IMR-90 (cell line): Measurements from ENCODE around the gene BLOC1S4. TPM values are rescaled to one million over a fixed set of nuclear protein-coding genes. Genes with fewer than 3 reads are reported as not detected.
A peak's percentile ranks its signal among the peaks of the same experiment; 100 is the strongest.

ENCODE experiments used
- ATAC-seq: fragments of 200-7000 bp; cut with Tn5 transposase; 2 replicates; pipeline ENCODE4 v1.9.1; 2020; ENCODE audit warnings: low read depth, mild to moderate bottlenecking, moderate library complexity
- BruUV-seq: library from RNA; stranded (reverse); fragments of 400-500 nt; replicated peaks from 2 replicates; lab custom pipeline; 2021; lab: Mats Ljungman, UMichigan
- CTCF ChIA-PET: fragments of 300-600 bp; formaldehyde crosslinking; extraction: SDS; loops from one replicate; lab custom pipeline; 2021; ENCODE audit warnings: antibody characterized with exemption; lab: Yijun Ruan, JAX
- POLR2A ChIA-PET: fragments of 300-600 bp; sonication (Branson Sonifier 250); formaldehyde crosslinking; loops from one replicate; lab custom pipeline; 2022; ENCODE audit warnings: antibody characterized with exemption; ENCODE audit not compliant: unreplicated experiment; lab: Charles Lee
- DNase-seq: peaks from one replicate; pipeline ENCODE4 v3.0.0; 2013
- H2AFZ ChIP-seq: replicated peaks from 2 replicates; pipeline ENCODE3; 2013; ENCODE audit warnings: low read length, mild to moderate bottlenecking; ENCODE audit not compliant: poor library complexity
- H2AK5ac ChIP-seq: 2 replicates; pipeline ENCODE4 v1.6.1; 2013; ENCODE audit warnings: low read depth, low read length, inconsistent platforms
- H2AK9ac ChIP-seq: replicated peaks from 2 replicates; pipeline ENCODE3; 2013; ENCODE audit warnings: mild to moderate bottlenecking, low read depth, low read length, moderate library complexity; ENCODE audit not compliant: poor library complexity
- H2BK120ac ChIP-seq: 2 replicates; pipeline ENCODE4 v1.6.1; 2013; ENCODE audit warnings: low read depth, low read length, inconsistent platforms
- H2BK15ac ChIP-seq: 3 replicates; pipeline ENCODE4 v1.6.1; 2013; ENCODE audit warnings: low read depth, low read length, inconsistent platforms
- H2BK20ac ChIP-seq: 2 replicates; pipeline ENCODE4 v1.6.1; 2013; ENCODE audit warnings: low read depth, mild to moderate bottlenecking, inconsistent platforms, low read length, moderate library complexity
- H2BK5ac ChIP-seq: 2 replicates; pipeline ENCODE4 v1.6.1; 2013; ENCODE audit warnings: mild to moderate bottlenecking, low read depth, low read length, inconsistent platforms; ENCODE audit not compliant: poor library complexity, severe bottlenecking
- H3K14ac ChIP-seq: replicated peaks from 2 replicates; pipeline ENCODE4 v1.6.1; 2013; ENCODE audit warnings: low read depth, low read length, inconsistent platforms
- H3K18ac ChIP-seq: 2 replicates; pipeline ENCODE4 v1.6.1; 2013; ENCODE audit warnings: low read depth, low read length, control low read depth
- H3K23ac ChIP-seq: 2 replicates; pipeline ENCODE4 v1.6.1; 2013; ENCODE audit warnings: low read depth, low read length, inconsistent platforms
- H3K27ac ChIP-seq: 2 replicates; pipeline ENCODE4 v1.5.1; 2013; ENCODE audit warnings: mild to moderate bottlenecking, control low read depth, low read length; ENCODE audit not compliant: insufficient read depth
- H3K27me3 ChIP-seq: 2 replicates; pipeline ENCODE4 v1.6.1; 2013; ENCODE audit warnings: low read length; ENCODE audit not compliant: control insufficient read depth, insufficient read depth
- H3K36me3 ChIP-seq: 2 replicates; pipeline ENCODE4 v1.6.1; 2013; ENCODE audit warnings: low read length, mixed read lengths; ENCODE audit not compliant: control insufficient read depth, insufficient read depth
- H3K4ac ChIP-seq: 2 replicates; pipeline ENCODE4 v1.6.1; 2013; ENCODE audit warnings: low read depth, low read length, inconsistent platforms
- H3K4me1 ChIP-seq: 2 replicates; pipeline ENCODE4 v1.6.1; 2013; ENCODE audit warnings: low read length, mixed read lengths; ENCODE audit not compliant: control insufficient read depth, insufficient read depth
- H3K4me2 ChIP-seq: 2 replicates; pipeline ENCODE4 v1.6.1; 2013; ENCODE audit warnings: low read depth, mild to moderate bottlenecking, control low read depth, low read length, moderate library complexity
- H3K4me3 ChIP-seq: 2 replicates; pipeline ENCODE4 v1.5.1; 2013; ENCODE audit warnings: low read depth, mild to moderate bottlenecking, control low read depth, low read length, moderate library complexity; ENCODE audit not compliant: insufficient read depth
- H3K56ac ChIP-seq: 2 replicates; pipeline ENCODE4 v1.6.1; 2013; ENCODE audit warnings: low read length, inconsistent platforms; ENCODE audit not compliant: insufficient read depth; ENCODE audit errors: extremely low read depth
- H3K79me1 ChIP-seq, 2 experiments: 2 replicates each; pipeline ENCODE4 v1.6.1; 2013; ENCODE audit warnings: low read length in 2 of 2, inconsistent platforms in 1 of 2, low read depth in 1 of 2
- H3K9ac ChIP-seq: 2 replicates; pipeline ENCODE4 v1.6.1; 2013; ENCODE audit warnings: low read depth, low read length, control low read depth
- H3K9me1 ChIP-seq: 2 replicates; pipeline ENCODE4 v1.6.1; 2013; ENCODE audit warnings: low read length, inconsistent platforms; ENCODE audit not compliant: insufficient read depth
- H3K9me3 ChIP-seq: 2 replicates; pipeline ENCODE4 v1.6.1; 2013; ENCODE audit warnings: low read length; ENCODE audit not compliant: control insufficient read depth, insufficient read depth
- H4K20me1 ChIP-seq: 2 replicates; pipeline ENCODE4 v1.6.1; 2013; ENCODE audit warnings: low read length, inconsistent platforms; ENCODE audit not compliant: insufficient read depth
- H4K5ac ChIP-seq: 2 replicates; pipeline ENCODE4 v1.6.1; 2013; ENCODE audit warnings: mild to moderate bottlenecking, low read depth, low read length, control low read depth
- H4K8ac ChIP-seq, 2 experiments: 2 replicates each; pipeline ENCODE4 v1.6.1; 2013; ENCODE audit warnings: low read depth in 2 of 2, low read length in 2 of 2, control low read depth in 1 of 2, inconsistent platforms in 1 of 2
- H4K91ac ChIP-seq: 2 replicates; pipeline ENCODE4 v1.6.1; 2013; ENCODE audit warnings: low read depth, low read length, inconsistent platforms; ENCODE audit not compliant: insufficient read depth
- BHLHE40 ChIP-seq: fragments of 150-350 bp; IDR thresholded peaks from 2 replicates; pipeline ENCODE4 v1.6.1; 2016; ENCODE audit warnings: mild to moderate bottlenecking, low read depth, low read length
- CEBPB ChIP-seq: IDR thresholded peaks from 2 replicates; pipeline ENCODE4 v1.6.1; 2012; ENCODE audit warnings: low read depth, low read length, improper control_type of control experiment
- CTCF ChIP-seq: conservative IDR thresholded peaks from 2 replicates; pipeline ENCODE4 v1.5.1; 2012; ENCODE audit warnings: mild to moderate bottlenecking, low read depth, low read length, improper control_type of control experiment
- ELK1 ChIP-seq: fragments of 150-350 bp; IDR thresholded peaks from 2 replicates; pipeline ENCODE4 v1.6.1; 2016; ENCODE audit warnings: low read depth, mild to moderate bottlenecking, low read length, moderate library complexity, borderline replicate concordance
- FOS ChIP-seq: fragments of 150-350 bp; IDR thresholded peaks from 2 replicates; pipeline ENCODE4 v1.6.1; 2016; ENCODE audit warnings: low read depth, low read length
- MAFK ChIP-seq: IDR thresholded peaks from 2 replicates; pipeline ENCODE4 v1.6.1; 2012; ENCODE audit warnings: low read depth, low read length, improper control_type of control experiment
- MAZ ChIP-seq: IDR thresholded peaks from 2 replicates; pipeline ENCODE4 v1.6.1; 2012; ENCODE audit warnings: low read depth, mild to moderate bottlenecking, low read length, improper control_type of control experiment, moderate library complexity, borderline replicate concordance
- MXI1 ChIP-seq: IDR thresholded peaks from 2 replicates; pipeline ENCODE4 v1.6.1; 2012; ENCODE audit warnings: low read depth, mild to moderate bottlenecking, low read length, moderate library complexity, borderline replicate concordance
- NFE2L2 ChIP-seq: fragments of 150-350 bp; IDR thresholded peaks from 2 replicates; pipeline ENCODE4 v1.6.1; 2016; ENCODE audit warnings: low read depth, mild to moderate bottlenecking, low read length
- POLR2A ChIP-seq: IDR thresholded peaks from 2 replicates; pipeline ENCODE4 v1.6.1; 2012; ENCODE audit warnings: mild to moderate bottlenecking, low read depth, low read length
- RCOR1 ChIP-seq: IDR thresholded peaks from 2 replicates; pipeline ENCODE4 v1.6.1; 2012; ENCODE audit warnings: mild to moderate bottlenecking, low read length, improper control_type of control experiment; ENCODE audit not compliant: insufficient replicate concordance
- RFX5 ChIP-seq: IDR thresholded peaks from 2 replicates; pipeline ENCODE4 v1.8.0; 2012; ENCODE audit warnings: low read depth, mild to moderate bottlenecking, low read length, moderate library complexity
- SMC3 ChIP-seq: fragments of 150-350 bp; IDR thresholded peaks from 2 replicates; pipeline ENCODE4 v1.6.1; 2016; ENCODE audit warnings: low read depth, mild to moderate bottlenecking, antibody characterized with exemption, low read length, moderate library complexity
- USF2 ChIP-seq: fragments of 150-350 bp; IDR thresholded peaks from 2 replicates; pipeline ENCODE4 v1.6.1; 2017; ENCODE audit warnings: mild to moderate bottlenecking, antibody characterized with exemption, low read length, low read depth
- WGBS, 2 experiments: methylation state at CpG; one replicate each; pipeline versions ENCODE4 v1.1.5 to v1.1.7; 2013; ENCODE audit warnings: missing lambda C conversion rate in 2 of 2; ENCODE audit not compliant: insufficient read length in 1 of 2; ENCODE audit errors: extremely low coverage in 2 of 2; 5-methylcytosine and 5-hydroxymethylcytosine counted together
- dilution Hi-C: fragments of 300-500 bp; cut with HindIII; formaldehyde crosslinking; loops from one replicate; pipeline ENCODE4 v1.14.3; 2018; ENCODE audit warnings: low sequenced_read_pairs; ENCODE audit not compliant: unreplicated experiment
- in situ Hi-C: fragments of 300-500 bp; cut with MboI; formaldehyde crosslinking; loops from 3 replicates; pipeline ENCODE4 v1.14.3; 2019; ENCODE audit warnings: low sequenced_read_pairs, inconsistent platforms, mixed read lengths
- intact Hi-C: fragments of 100-400 bp; cut with micrococcal nuclease; formaldehyde crosslinking; loops from 2 replicates; pipeline ENCODE4 v1.10.0; 2022
- polyA plus RNA-seq, 3 experiments: library from polyadenylated mRNA; depleted of rRNA; stranded (reverse); fragments of >200 nt; gene quantifications; 2 replicates each; pipeline ENCODE4 v1.2.3, GENCODE V29; 2012; ENCODE audit warnings: low replicate concordance in 1 of 3
- total RNA-seq: library from RNA; depleted of rRNA; stranded (reverse); fragments of >200 nt; gene quantifications from 2 replicates; pipeline ENCODE4 v1.2.3, GENCODE V29; 2012

Gene BLOC1S4
- total and polyA plus RNA-seq, 2 of the 4 experiments (the other 2 are of a cell fraction): 8.8 to 22.1 TPM

- Histone ChIP-seq H3K27ac (no peak overlapping the region), H3K4me3 (no peak overlapping the region), H2AFZ (peak overlapping the region; percentile 94), H2AK9ac (peak overlapping the region; percentile 97), H2BK20ac (peak overlapping the region; percentile 100), H2BK120ac (peak overlapping the region; percentile 100), H3K23ac (no peak overlapping the region), H3K14ac (0 out of 2 replicates have a peak overlapping the region, but pooled peaks have one; percentile 97), H4K91ac (peak overlapping the region; percentile 99), H3K79me1 (0 out of 4 replicates have a peak, but pooled peaks cover 0 to 4% of the 10 kb centered on the region in 2 experiments), H4K5ac (peak overlapping the region; percentile 98), H3K56ac (no peak overlapping the region; the same call in none of the 2 replicates), H3K36me3 (no peaks in the 10 kb centered on the region), H4K20me1 (no peaks in the 10 kb centered on the region), H3K4ac (peak overlapping the region; percentile 100), H4K8ac (peak overlapping the region; percentile 92 to 95; a peak in 2 of 4 replicates), H3K9ac (no peak overlapping the region), H3K4me1 (peaks cover 9% of the 10 kb centered on the region), H3K9me1 (peaks cover 10% of the 10 kb centered on the region), H2AK5ac (peak overlapping the region; percentile 96), H2BK5ac (peak overlapping the region; percentile 85), H3K9me3 (no peaks in the 10 kb centered on the region), H3K18ac (peak overlapping the region; percentile 91; the same call in 1 of the 2 replicates), H3K27me3 (no peaks in the 10 kb centered on the region; the same call in 1 of the 2 replicates), H2BK15ac (peak overlapping the region; percentile 77; the same call in 2 of the 3 replicates), H3K4me2 (no peak overlapping the region)
- DNase-seq: no peak
- ChIA-PET POLR2A (no interaction called here), CTCF (interaction anchor here (1.1 to 1.4 kb wide), 2 partner anchors 13 to 140 kb away, joined by 3 read pairs; no protein-coding TSS in a partner anchor)
- in situ Hi-C loops (no loop called here), dilution Hi-C loops (no loop called here), intact Hi-C loops (no loop called here)
- no peak for ATAC-seq
- WGBS, 2 experiments: 90% methylated on average over 17 of the region's 27 CpGs; no CpG with 5 or more reads in 1 of the 2 experiments
- BruUV-seq: no TSS peak
- TF ChIP-seq BHLHE40: no peak
- no peak for TF ChIP-seq MXI1
- no peak for TF ChIP-seq MAZ
- no peak for TF ChIP-seq CTCF
- TF ChIP-seq CEBPB: no peak
- TF ChIP-seq FOS: no peak
- no peak for TF ChIP-seq POLR2A
- no peak for TF ChIP-seq SMC3
- TF ChIP-seq RFX5: no peak
- no peak for TF ChIP-seq ELK1
- no peak for TF ChIP-seq MAFK
- no peak for TF ChIP-seq USF2
- no peak for TF ChIP-seq RCOR1
- TF ChIP-seq NFE2L2: no peak
These were observed 17.6 kb downstream of the BLOC1S4 start for GRCh38 chr4:6733358-6734164.
